ENCODE measurements around the gene CTXND1.

DNA sequence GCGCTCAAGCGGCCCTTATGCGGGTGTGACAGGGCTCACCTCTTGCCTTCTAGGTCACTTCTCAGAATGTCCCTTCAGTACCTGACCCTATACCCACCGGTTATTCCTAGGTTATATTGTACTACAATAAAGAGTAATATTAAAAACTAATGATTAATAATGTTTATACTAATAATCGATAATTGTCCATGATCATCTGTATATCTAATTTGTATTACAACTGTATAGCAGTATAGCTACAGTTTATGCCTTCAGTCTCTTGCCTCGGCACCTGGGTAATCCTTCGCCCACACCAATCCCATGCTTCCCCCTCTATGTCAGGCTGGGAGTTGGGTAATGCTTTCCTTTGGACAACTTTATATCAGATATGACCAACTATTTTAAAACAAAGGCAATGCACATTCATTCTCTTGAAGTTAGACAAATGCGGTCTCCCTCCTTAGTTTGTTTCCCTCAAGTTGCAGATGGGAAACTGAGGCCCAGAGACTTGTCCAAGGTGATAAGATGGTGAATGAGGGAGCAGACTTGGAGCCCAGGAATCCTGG is 95.8 kb downstream of the CTXND1 start:
- TF ChIP-seq, protein P1, sequence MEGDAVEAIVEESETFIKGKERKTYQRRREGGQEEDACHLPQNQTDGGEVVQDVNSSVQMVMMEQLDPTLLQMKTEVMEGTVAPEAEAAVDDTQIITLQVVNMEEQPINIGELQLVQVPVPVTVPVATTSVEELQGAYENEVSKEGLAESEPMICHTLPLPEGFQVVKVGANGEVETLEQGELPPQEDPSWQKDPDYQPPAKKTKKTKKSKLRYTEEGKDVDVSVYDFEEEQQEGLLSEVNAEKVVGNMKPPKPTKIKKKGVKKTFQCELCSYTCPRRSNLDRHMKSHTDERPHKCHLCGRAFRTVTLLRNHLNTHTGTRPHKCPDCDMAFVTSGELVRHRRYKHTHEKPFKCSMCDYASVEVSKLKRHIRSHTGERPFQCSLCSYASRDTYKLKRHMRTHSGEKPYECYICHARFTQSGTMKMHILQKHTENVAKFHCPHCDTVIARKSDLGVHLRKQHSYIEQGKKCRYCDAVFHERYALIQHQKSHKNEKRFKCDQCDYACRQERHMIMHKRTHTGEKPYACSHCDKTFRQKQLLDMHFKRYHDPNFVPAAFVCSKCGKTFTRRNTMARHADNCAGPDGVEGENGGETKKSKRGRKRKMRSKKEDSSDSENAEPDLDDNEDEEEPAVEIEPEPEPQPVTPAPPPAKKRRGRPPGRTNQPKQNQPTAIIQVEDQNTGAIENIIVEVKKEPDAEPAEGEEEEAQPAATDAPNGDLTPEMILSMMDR (tag by site-specific recombination; IDR thresholded peaks at IDR 0.05): no peak
- TF ChIP-seq ZIC2 (tag by site-specific recombination; IDR thresholded peaks at IDR 0.05) (no peak), ZNF155 (tag by site-specific recombination; IDR thresholded peaks at IDR 0.05) (no peak), ZNF560 (tag by site-specific recombination; IDR thresholded peaks at IDR 0.05; ENCODE audit: borderline replicate concordance) (no peak), KLF1 (tag by site-specific recombination; IDR thresholded peaks at IDR 0.05) (no peak), ZNF76 (tag by site-specific recombination; IDR thresholded peaks at IDR 0.05; ENCODE audit: borderline replicate concordance, low read depth) (no peak), ZNF132 (tag by site-specific recombination; IDR thresholded peaks at IDR 0.05; ENCODE audit: borderline replicate concordance) (no peak), ZNF792 (tag by site-specific recombination; IDR thresholded peaks at IDR 0.05) (no peak)
- TF ChIP-seq, protein P2, sequence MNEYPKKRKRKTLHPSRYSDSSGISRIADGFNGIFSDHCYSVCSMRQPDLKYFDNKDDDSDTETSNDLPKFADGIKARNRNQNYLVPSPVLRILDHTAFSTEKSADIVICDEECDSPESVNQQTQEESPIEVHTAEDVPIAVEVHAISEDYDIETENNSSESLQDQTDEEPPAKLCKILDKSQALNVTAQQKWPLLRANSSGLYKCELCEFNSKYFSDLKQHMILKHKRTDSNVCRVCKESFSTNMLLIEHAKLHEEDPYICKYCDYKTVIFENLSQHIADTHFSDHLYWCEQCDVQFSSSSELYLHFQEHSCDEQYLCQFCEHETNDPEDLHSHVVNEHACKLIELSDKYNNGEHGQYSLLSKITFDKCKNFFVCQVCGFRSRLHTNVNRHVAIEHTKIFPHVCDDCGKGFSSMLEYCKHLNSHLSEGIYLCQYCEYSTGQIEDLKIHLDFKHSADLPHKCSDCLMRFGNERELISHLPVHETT (tag by site-specific recombination; IDR thresholded peaks at IDR 0.05): no peak
- TF ChIP-seq, protein P3, sequence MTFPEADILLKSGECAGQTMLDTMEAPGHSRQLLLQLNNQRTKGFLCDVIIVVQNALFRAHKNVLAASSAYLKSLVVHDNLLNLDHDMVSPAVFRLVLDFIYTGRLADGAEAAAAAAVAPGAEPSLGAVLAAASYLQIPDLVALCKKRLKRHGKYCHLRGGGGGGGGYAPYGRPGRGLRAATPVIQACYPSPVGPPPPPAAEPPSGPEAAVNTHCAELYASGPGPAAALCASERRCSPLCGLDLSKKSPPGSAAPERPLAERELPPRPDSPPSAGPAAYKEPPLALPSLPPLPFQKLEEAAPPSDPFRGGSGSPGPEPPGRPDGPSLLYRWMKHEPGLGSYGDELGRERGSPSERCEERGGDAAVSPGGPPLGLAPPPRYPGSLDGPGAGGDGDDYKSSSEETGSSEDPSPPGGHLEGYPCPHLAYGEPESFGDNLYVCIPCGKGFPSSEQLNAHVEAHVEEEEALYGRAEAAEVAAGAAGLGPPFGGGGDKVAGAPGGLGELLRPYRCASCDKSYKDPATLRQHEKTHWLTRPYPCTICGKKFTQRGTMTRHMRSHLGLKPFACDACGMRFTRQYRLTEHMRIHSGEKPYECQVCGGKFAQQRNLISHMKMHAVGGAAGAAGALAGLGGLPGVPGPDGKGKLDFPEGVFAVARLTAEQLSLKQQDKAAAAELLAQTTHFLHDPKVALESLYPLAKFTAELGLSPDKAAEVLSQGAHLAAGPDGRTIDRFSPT (tag by site-specific recombination; IDR thresholded peaks at IDR 0.05): no peak
- TF ChIP-seq, protein P4, sequence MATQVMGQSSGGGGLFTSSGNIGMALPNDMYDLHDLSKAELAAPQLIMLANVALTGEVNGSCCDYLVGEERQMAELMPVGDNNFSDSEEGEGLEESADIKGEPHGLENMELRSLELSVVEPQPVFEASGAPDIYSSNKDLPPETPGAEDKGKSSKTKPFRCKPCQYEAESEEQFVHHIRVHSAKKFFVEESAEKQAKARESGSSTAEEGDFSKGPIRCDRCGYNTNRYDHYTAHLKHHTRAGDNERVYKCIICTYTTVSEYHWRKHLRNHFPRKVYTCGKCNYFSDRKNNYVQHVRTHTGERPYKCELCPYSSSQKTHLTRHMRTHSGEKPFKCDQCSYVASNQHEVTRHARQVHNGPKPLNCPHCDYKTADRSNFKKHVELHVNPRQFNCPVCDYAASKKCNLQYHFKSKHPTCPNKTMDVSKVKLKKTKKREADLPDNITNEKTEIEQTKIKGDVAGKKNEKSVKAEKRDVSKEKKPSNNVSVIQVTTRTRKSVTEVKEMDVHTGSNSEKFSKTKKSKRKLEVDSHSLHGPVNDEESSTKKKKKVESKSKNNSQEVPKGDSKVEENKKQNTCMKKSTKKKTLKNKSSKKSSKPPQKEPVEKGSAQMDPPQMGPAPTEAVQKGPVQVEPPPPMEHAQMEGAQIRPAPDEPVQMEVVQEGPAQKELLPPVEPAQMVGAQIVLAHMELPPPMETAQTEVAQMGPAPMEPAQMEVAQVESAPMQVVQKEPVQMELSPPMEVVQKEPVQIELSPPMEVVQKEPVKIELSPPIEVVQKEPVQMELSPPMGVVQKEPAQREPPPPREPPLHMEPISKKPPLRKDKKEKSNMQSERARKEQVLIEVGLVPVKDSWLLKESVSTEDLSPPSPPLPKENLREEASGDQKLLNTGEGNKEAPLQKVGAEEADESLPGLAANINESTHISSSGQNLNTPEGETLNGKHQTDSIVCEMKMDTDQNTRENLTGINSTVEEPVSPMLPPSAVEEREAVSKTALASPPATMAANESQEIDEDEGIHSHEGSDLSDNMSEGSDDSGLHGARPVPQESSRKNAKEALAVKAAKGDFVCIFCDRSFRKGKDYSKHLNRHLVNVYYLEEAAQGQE (tag by site-specific recombination; IDR thresholded peaks at IDR 0.05): no peak
- TF ChIP-seq, protein P5, sequence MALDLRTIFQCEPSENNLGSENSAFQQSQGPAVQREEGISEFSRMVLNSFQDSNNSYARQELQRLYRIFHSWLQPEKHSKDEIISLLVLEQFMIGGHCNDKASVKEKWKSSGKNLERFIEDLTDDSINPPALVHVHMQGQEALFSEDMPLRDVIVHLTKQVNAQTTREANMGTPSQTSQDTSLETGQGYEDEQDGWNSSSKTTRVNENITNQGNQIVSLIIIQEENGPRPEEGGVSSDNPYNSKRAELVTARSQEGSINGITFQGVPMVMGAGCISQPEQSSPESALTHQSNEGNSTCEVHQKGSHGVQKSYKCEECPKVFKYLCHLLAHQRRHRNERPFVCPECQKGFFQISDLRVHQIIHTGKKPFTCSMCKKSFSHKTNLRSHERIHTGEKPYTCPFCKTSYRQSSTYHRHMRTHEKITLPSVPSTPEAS (tag by site-specific recombination; IDR thresholded peaks at IDR 0.05): no peak

Data from HEK293 (cell line).